ENCODE data around the gene PANK1. TPM values are rescaled to one million over a fixed set of nuclear protein-coding genes. Genes with fewer than 3 reads are reported as not detected.
A peak's percentile ranks its signal among the peaks of the same experiment; 100 is the strongest.

Gene PANK1
- polyA plus RNA-seq, 1 of the 3 experiments (the other 2 are of a cell fraction): 4.2 TPM

DNA sequence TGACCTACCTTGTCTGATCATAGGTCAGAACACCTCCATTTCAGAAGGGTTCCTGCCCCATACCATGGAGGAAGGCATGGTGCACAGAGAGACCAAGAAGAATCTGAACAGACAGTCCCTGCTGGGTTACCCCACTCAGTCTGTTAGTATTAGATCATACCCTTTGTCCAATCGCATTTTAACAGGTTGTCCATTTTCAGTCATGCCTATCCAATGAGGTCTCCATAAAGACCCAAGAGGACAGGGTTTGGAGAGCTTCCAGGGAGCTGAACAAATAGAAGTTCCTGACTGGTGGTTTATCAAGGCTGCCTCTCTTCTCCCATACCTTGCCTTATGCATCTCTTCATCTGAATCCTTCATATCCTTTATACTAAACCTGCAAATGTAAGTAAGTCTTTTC is 88.4 kb downstream of the PANK1 start:
- Histone ChIP-seq H3K9ac (no peak overlapping the region), H3F3A (replicated peaks; ENCODE audit: insufficient read depth) (peaks cover 7% of the 10 kb centered on the region), H3K9me3 (no peaks in the 10 kb centered on the region), H4K20me1 (ENCODE audit: insufficient read depth) (no peaks in the 10 kb centered on the region), H3K4me2 (no peak overlapping the region), H3K36me3 (replicated peaks in 1 of 2; ENCODE audit: control insufficient read depth in 1 of 2, insufficient read depth in 2 of 2, low read length in 1 of 2) (no peaks in the 10 kb centered on the region), H3K9me2 (no peaks in the 10 kb centered on the region), H3K27me3 (ENCODE audit: insufficient read depth) (no peaks in the 10 kb centered on the region), H3K79me2 (ENCODE audit: insufficient read depth) (no peaks in the 10 kb centered on the region), H3K4me1 (ENCODE audit: control insufficient read depth in 1 of 2, insufficient read depth in 2 of 2, low read depth in 1 of 2, low read length in 1 of 2) (peaks cover 4 to 5% of the 10 kb centered on the region in 2 experiments; a peak in 2 of 4 replicates), H3K4me3 (ENCODE audit: low read depth in 2 of 2, low read length in 1 of 2) (no peak overlapping the region), H3K27ac (ENCODE audit: low read depth in 2 of 2, low read length in 1 of 2) (no peak overlapping the region), H2AFZ (ENCODE audit: low read depth) (no peak overlapping the region)
- POLR2A ChIA-PET: interaction anchor here (0.7 kb wide), 1 partner anchor 90 kb away, joined by 3 read pairs; no protein-coding TSS in a partner anchor
- no peak for DNase-seq
- CTCF ChIA-PET: interaction anchor here (0.8 to 2.8 kb wide), 5 partner anchors 25 to 339 kb away, joined by 3 to 11 read pairs (median 6); no protein-coding TSS in a partner anchor
- WGBS (ENCODE audit: low lambda C conversion rate): 93% methylated on average over 1 of the region's 1 CpG
- no peak for TF ChIP-seq FOSL2 (IDR thresholded peaks at IDR 0.05; ENCODE audit: borderline replicate concordance, low read depth)
- TF ChIP-seq TEAD4 (IDR thresholded peaks at IDR 0.05; ENCODE audit: borderline replicate concordance, insufficient read depth): no peak
- TF ChIP-seq POLR2AphosphoS5 (IDR thresholded peaks at IDR 0.05; ENCODE audit: low read depth, low read length): no peak
- no peak for TF ChIP-seq RXRA (IDR thresholded peaks at IDR 0.05; ENCODE audit: borderline replicate concordance, low read depth)

DNA sequence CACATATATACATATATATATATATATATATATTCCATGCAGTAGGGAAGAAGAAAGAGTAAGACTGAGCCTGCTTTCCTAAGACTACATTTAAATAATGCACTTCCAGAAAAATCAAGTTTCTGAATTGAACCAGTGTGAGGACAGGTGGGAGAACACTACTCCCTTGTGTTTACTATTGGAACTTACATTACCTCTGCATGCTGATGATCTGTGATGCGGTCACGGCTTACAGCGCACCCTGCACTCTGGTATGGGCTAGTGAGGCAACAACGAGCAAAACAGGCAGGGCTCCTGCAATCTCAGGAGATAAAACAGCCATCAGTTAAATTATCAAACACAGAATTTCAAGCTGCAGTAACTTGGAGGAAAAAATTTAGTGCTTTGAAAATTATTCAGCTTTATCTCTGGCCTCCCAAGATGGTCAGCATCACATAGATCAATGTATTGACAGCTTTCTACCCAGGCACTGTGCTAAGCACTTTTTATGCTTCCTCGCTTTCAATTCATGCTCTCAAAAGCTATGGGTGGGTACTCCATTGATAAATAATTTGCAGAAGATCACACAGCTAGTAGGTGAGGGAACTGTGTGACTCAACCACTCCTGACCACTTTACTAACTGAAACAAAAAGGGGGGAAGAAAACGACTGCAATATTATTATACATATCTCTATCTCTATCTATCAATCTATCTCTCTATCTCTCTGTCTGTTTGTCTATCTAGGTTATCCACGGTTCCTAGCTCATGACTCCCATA is 89.2 kb downstream of the PANK1 start:
- H3K9me3 ChIP-seq: no peaks in the 10 kb centered on the region
- no peak overlapping the region; the same call in 1 of the 2 replicates for H2AFZ ChIP-seq (ENCODE audit: low read depth)
- TF ChIP-seq TEAD4 (IDR thresholded peaks at IDR 0.05; ENCODE audit: borderline replicate concordance, insufficient read depth) (no peak), SMC3 (IDR thresholded peaks at IDR 0.05; ENCODE audit: low read depth, low read length) (0 out of 2 replicates have a peak, but pooled peaks have one; percentile 14), RAD21 (IDR thresholded peaks at IDR 0.05; ENCODE audit: low read length) (peak; percentile 47)
- TF ChIP-seq, protein P1, sequence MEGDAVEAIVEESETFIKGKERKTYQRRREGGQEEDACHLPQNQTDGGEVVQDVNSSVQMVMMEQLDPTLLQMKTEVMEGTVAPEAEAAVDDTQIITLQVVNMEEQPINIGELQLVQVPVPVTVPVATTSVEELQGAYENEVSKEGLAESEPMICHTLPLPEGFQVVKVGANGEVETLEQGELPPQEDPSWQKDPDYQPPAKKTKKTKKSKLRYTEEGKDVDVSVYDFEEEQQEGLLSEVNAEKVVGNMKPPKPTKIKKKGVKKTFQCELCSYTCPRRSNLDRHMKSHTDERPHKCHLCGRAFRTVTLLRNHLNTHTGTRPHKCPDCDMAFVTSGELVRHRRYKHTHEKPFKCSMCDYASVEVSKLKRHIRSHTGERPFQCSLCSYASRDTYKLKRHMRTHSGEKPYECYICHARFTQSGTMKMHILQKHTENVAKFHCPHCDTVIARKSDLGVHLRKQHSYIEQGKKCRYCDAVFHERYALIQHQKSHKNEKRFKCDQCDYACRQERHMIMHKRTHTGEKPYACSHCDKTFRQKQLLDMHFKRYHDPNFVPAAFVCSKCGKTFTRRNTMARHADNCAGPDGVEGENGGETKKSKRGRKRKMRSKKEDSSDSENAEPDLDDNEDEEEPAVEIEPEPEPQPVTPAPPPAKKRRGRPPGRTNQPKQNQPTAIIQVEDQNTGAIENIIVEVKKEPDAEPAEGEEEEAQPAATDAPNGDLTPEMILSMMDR (IDR thresholded peaks at IDR 0.05): peak; percentile 32
- TF ChIP-seq, protein P2, sequence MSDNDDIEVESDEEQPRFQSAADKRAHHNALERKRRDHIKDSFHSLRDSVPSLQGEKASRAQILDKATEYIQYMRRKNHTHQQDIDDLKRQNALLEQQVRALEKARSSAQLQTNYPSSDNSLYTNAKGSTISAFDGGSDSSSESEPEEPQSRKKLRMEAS (IDR thresholded peaks at IDR 0.05; ENCODE audit: low read depth): no peak
- ChIA-PET POLR2A (interaction anchor here (0.7 kb wide), 1 partner anchor 89 kb away, joined by 3 read pairs; no protein-coding TSS in a partner anchor), CTCF (interaction anchor here (0.7 to 2.8 kb wide), 7 partner anchors 7 to 338 kb away, joined by 3 to 11 read pairs (median 6); no protein-coding TSS in a partner anchor)
- no peaks in the 10 kb centered on the region for H3K36me3 ChIP-seq (replicated peaks in 1 of 2; ENCODE audit: control insufficient read depth in 1 of 2, insufficient read depth in 2 of 2, low read length in 1 of 2)
- H3K4me3 ChIP-seq (ENCODE audit: low read depth in 2 of 2, low read length in 1 of 2): no peak overlapping the region
- H3K27ac ChIP-seq (ENCODE audit: low read depth in 2 of 2, low read length in 1 of 2): no peak overlapping the region
- H3K9ac ChIP-seq: no peak overlapping the region
- H3K4me1 ChIP-seq (ENCODE audit: control insufficient read depth in 1 of 2, insufficient read depth in 2 of 2, low read depth in 1 of 2, low read length in 1 of 2): peaks cover 4 to 5% of the 10 kb centered on the region in 2 experiments; a peak in 2 of 4 replicates
- H3K4me2 ChIP-seq: no peak overlapping the region
- H4K20me1 ChIP-seq (ENCODE audit: insufficient read depth): no peaks in the 10 kb centered on the region
- DNase-seq: no peak
- H3F3A ChIP-seq (replicated peaks; ENCODE audit: insufficient read depth): peaks cover 7% of the 10 kb centered on the region
- no peaks in the 10 kb centered on the region for H3K79me2 ChIP-seq (ENCODE audit: insufficient read depth)
- no peaks in the 10 kb centered on the region for H3K9me2 ChIP-seq
- 78% methylated on average over 7 of the region's 7 CpGs for WGBS (ENCODE audit: low lambda C conversion rate)
- no peaks in the 10 kb centered on the region for H3K27me3 ChIP-seq (ENCODE audit: insufficient read depth)
